Cardiac fibroblast (primary cell): ENCODE results near the gene DIAPH3.

Source experiments
- DNase-seq, 2 donors: peaks; one replicate each; pipeline versions ENCODE4 v3.0.0 to v3.0.0-alpha.2; 2010; ENCODE audit warnings: low read depth in 2 of 2
- H3K4me3 ChIP-seq, 2 donors: replicated peaks in 1 of 2; 1 replicate in 1 of 2; 2 replicates in 1 of 2; pipeline ENCODE4 v1.5.1; 2011; ENCODE audit warnings: low read depth in 2 of 2, low read length in 2 of 2, mild to moderate bottlenecking in 2 of 2, moderate library complexity in 1 of 2
- TF ChIP-seq, protein P1 (sequence below): IDR thresholded peaks from one replicate; pipeline ENCODE4 v1.5.1; 2011; ENCODE audit warnings: low read depth, mild to moderate bottlenecking, low read length, inconsistent platforms

The DIAPH3 gene

GRCh38 chr13:59891053-59891452, 272.7 kb downstream of the DIAPH3 start:
- TF ChIP-seq, protein P1, sequence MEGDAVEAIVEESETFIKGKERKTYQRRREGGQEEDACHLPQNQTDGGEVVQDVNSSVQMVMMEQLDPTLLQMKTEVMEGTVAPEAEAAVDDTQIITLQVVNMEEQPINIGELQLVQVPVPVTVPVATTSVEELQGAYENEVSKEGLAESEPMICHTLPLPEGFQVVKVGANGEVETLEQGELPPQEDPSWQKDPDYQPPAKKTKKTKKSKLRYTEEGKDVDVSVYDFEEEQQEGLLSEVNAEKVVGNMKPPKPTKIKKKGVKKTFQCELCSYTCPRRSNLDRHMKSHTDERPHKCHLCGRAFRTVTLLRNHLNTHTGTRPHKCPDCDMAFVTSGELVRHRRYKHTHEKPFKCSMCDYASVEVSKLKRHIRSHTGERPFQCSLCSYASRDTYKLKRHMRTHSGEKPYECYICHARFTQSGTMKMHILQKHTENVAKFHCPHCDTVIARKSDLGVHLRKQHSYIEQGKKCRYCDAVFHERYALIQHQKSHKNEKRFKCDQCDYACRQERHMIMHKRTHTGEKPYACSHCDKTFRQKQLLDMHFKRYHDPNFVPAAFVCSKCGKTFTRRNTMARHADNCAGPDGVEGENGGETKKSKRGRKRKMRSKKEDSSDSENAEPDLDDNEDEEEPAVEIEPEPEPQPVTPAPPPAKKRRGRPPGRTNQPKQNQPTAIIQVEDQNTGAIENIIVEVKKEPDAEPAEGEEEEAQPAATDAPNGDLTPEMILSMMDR: no peak
- DNase-seq: no peak

GRCh38 chr13:59890054-59890453, 273.7 kb downstream of the DIAPH3 start:
- peak in 1 of 2 donors; percentile 51 for DNase-seq
- no peak overlapping the region for H3K4me3 ChIP-seq
- TF ChIP-seq, protein P1: no peak

More at GRCh38 chr13:59891053-59891452, 272.7 kb downstream of the DIAPH3 start:
- H3K4me3 ChIP-seq: no peak overlapping the region

- H3K4me3 ChIP-seq: no peak overlapping the region
- TF ChIP-seq, protein P1: no peak
- no peak for DNase-seq
These were observed 275.3 kb downstream of the DIAPH3 start for GRCh38 chr13:59888408-59888807.

- TF ChIP-seq, protein P1: no peak
- no peak overlapping the region for H3K4me3 ChIP-seq
- peak in 1 of 2 donors; percentile 34 for DNase-seq
These were observed 278.7 kb downstream of the DIAPH3 start for GRCh38 chr13:59885076-59885475.

DNA sequence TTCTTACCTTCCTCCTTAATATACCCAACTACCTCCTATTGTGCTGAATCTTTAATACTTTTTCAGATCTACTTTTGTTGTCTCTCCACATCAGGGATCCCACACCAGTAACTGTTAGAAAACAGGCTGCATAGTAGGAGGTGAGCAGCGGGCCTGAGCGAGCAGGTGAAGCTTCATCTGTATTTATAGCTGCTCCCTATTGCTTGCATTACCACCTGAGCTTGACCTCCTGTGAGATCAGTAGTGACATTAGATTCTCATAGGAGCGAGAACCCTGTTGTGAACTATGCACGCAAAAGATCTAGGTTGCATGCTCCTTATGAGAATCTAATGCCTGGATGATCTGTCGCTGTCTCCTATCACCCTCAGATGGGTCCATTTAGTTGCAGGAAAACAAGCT, 279.8 kb downstream of the DIAPH3 start:
- no peak overlapping the region for H3K4me3 ChIP-seq
- TF ChIP-seq, protein P1: no peak
- no peak for DNase-seq

- TF ChIP-seq, protein P1: no peak
- peak in 1 of 2 donors; percentile 51 for DNase-seq
These were observed 283.3 kb downstream of the DIAPH3 start for GRCh38 chr13:59880468-59880867.

GRCh38 chr13:59879281-59879680, 284.4 kb downstream of the DIAPH3 start:
- no peak for DNase-seq

More at GRCh38 chr13:59880468-59880867, 283.3 kb downstream of the DIAPH3 start:
- H3K4me3 ChIP-seq: no peak overlapping the region

More at GRCh38 chr13:59879281-59879680, 284.4 kb downstream of the DIAPH3 start:
- TF ChIP-seq, protein P1: no peak
- H3K4me3 ChIP-seq: no peak overlapping the region
